Right atrium auricular region (tissue), 2 donors: ENCODE data around the gene GNA14. TPM values are rescaled to one million over a fixed set of nuclear protein-coding genes. Genes with fewer than 3 reads are reported as not detected.
"Not testable (repeated sequence)": the region's sequence is repeated elsewhere in the genome, so short reads cannot be mapped to it uniquely, and the experiment has no call there.

Experiments used
- DNase-seq: peaks from one replicate; pipeline ENCODE4 v3.0.0-alpha.2; 2019; ENCODE audit warnings: low spot score
- H3K27ac ChIP-seq, 2 donors: fragments of 200-600 bp; sonication (generic); 1 replicate in 1 of 2; 2 replicates in 1 of 2; pipeline ENCODE4 v1.5.1; 2016 to 2019
- H3K27me3 ChIP-seq, 2 donors: fragments of 200-600 bp; sonication (generic); one replicate each; pipeline versions ENCODE4 v1.5.1 to v1.6.0; 2017 to 2019
- H3K36me3 ChIP-seq: fragments of 200-600 bp; sonication (generic); one replicate; pipeline ENCODE4 v1.5.1; 2016
- H3K4me1 ChIP-seq, 2 donors: fragments of 200-600 bp; sonication (generic); one replicate each; pipeline versions ENCODE4 v1.5.1 to v1.6.0; 2017 to 2019
- H3K4me3 ChIP-seq, 2 donors: fragments of 200-600 bp; sonication (generic); 1 replicate in 1 of 2; 2 replicates in 1 of 2; pipeline ENCODE4 v1.5.1; 2017 to 2019; ENCODE audit warnings: mild to moderate bottlenecking in 1 of 2, moderate library complexity in 1 of 2
- H3K9me3 ChIP-seq, 2 donors: fragments of 200-600 bp; sonication (generic); one replicate each; pipeline ENCODE4 v1.5.1; 2019
- total RNA-seq, 2 donors: library from RNA; depleted of rRNA; stranded (reverse); fragments of >200 nt; gene quantifications; one replicate each; pipeline ENCODE4 v1.1.0, GENCODE V29; 2016
- TF ChIP-seq, protein P1 (sequence below), 2 donors: fragments of 200-600 bp; sonication (generic); IDR thresholded peaks; one replicate each; pipeline ENCODE4 v1.5.1; 2019; ENCODE audit warnings: antibody characterized with exemption in 2 of 2

GNA14 gene
- total RNA-seq, 2 donors from 2014 or later = 2.2 to 4.3 TPM

DNA sequence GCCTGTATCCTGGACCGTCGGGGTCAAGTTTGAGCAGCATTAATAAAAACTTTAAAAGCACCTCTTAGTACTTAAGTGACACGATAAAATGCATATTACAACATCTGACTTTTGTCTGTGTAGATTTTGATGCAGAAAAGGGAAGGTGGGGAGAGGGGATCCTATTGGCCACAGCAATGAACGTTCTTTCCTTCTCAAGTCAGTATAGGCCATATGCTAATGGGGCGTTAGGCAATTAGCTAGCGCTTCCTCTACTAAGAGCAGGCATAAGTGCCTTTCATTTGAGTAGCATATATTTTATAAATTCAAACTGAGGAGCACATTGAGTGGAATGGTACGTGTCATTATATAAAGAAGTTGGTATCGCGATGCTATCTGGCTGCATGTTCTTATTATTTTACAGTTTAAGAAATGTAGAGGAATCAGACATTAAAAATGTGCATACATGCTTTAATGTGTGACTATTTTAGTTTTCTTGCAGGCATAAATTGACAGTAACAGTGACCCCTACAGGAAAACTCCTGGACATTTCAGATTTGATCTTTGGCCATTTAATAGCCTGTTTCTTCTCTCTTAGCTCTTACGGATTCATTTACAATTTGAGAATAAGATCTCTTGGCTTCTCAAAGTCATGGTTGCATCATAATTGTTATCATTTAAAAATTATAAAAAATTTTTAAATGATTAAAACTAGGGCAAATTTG lies 1.1 kb upstream of the GNA14 start:
- Histone ChIP-seq H3K9me3 (no peaks in the 10 kb centered on the region), H3K27ac (peak overlapping the region; percentile 56 to 62), H3K36me3 (no peaks in the 10 kb centered on the region), H3K4me1 (peaks cover 0 to 27% of the 10 kb centered on the region in 2 donors), H3K27me3 (no peaks in the 10 kb centered on the region), H3K4me3 (peak overlapping the region; percentile 50 to 56)
- DNase-seq = no peak
- TF ChIP-seq, protein P1, sequence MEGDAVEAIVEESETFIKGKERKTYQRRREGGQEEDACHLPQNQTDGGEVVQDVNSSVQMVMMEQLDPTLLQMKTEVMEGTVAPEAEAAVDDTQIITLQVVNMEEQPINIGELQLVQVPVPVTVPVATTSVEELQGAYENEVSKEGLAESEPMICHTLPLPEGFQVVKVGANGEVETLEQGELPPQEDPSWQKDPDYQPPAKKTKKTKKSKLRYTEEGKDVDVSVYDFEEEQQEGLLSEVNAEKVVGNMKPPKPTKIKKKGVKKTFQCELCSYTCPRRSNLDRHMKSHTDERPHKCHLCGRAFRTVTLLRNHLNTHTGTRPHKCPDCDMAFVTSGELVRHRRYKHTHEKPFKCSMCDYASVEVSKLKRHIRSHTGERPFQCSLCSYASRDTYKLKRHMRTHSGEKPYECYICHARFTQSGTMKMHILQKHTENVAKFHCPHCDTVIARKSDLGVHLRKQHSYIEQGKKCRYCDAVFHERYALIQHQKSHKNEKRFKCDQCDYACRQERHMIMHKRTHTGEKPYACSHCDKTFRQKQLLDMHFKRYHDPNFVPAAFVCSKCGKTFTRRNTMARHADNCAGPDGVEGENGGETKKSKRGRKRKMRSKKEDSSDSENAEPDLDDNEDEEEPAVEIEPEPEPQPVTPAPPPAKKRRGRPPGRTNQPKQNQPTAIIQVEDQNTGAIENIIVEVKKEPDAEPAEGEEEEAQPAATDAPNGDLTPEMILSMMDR (IDR thresholded peaks at IDR 0.05) = peak in 1 of 2 donors; percentile 50

DNA sequence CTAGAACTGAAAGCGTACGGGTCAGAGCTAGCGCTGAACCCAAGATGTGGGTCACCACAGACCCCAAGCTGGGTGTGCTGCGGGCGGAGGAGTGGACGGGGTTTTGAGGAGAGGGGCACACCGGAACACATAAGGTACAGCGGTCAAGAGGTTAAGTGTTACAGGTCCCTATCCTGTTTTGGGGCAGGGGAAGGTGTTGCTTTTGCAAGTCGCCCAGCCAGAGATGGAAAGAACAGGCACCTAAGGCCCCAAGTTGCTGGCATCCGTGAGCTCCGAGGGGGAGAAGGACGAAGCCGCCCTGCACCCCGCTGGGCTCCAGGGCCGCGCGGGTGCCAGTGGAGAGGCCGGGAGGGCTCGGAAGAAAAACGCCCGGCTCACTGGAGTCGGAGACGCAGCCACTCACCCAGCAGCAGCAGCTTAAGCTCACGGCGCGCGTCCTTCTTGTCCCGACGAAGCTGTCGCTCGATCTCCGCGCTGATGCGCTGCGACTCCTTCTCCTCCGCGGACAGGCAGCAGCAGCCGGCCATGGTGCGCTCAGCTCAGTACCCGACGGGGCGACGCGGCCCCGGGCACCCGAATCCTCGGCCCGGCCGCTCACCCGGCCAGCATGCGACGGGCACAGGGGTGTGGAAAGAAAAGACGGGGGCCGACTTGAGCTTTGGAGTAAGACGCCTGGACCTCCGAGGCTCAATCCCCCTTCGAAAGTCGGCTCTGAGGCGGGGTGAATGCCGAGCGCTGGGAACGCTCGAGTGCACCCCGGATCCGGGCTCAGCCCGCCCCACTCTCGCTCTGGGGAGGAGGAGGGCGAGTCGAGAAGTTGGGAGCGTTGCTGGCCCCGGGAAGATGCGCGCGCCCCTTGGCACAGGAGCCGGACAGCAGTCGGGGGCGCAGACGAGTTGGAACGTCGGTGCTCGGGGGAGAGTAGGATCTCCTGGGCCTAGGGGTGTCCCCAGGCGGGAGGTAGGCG lies 572 bp downstream of the GNA14 start:
- Histone ChIP-seq H3K4me3 (peak overlapping the region; percentile 50 to 56), H3K36me3 (no peaks in the 10 kb centered on the region), H3K4me1 (peaks cover 0 to 27% of the 10 kb centered on the region in 2 donors), H3K9me3 (no peaks in the 10 kb centered on the region), H3K27ac (peak overlapping the region; percentile 56 to 62), H3K27me3 (no peaks in the 10 kb centered on the region)
- peak; percentile 61 for DNase-seq
- TF ChIP-seq, protein P1 (IDR thresholded peaks at IDR 0.05) = no peak

DNA sequence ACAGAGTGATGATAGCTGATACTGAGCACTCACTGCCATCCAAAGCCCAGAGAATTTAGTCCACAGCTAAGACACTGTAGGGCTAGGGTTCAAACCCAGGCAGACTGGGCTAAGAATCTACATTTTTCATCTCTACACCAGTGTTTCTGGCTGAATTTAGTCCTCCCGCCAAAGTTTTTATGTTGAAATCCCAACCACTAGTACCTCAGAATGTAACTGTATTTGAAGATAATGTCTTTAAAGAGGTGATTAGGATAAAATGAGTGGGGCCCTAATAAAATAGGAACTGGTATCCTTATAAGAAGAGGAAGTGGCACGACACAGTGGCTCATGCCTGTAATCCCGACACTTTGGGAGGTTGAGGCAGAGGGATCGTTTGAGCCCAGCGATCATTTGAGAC lies 4.3 kb downstream of the GNA14 start:
- H3K27me3 ChIP-seq = no peaks in the 10 kb centered on the region
- H3K36me3 ChIP-seq = no peaks in the 10 kb centered on the region
- no peak overlapping the region for H3K27ac ChIP-seq
- H3K9me3 ChIP-seq = no peaks in the 10 kb centered on the region
- H3K4me3 ChIP-seq = no peak overlapping the region
- TF ChIP-seq, protein P1 (IDR thresholded peaks at IDR 0.05) = no peak
- DNase-seq = no peak
- peaks cover 0 to 22% of the 10 kb centered on the region in 2 donors for H3K4me1 ChIP-seq

DNA sequence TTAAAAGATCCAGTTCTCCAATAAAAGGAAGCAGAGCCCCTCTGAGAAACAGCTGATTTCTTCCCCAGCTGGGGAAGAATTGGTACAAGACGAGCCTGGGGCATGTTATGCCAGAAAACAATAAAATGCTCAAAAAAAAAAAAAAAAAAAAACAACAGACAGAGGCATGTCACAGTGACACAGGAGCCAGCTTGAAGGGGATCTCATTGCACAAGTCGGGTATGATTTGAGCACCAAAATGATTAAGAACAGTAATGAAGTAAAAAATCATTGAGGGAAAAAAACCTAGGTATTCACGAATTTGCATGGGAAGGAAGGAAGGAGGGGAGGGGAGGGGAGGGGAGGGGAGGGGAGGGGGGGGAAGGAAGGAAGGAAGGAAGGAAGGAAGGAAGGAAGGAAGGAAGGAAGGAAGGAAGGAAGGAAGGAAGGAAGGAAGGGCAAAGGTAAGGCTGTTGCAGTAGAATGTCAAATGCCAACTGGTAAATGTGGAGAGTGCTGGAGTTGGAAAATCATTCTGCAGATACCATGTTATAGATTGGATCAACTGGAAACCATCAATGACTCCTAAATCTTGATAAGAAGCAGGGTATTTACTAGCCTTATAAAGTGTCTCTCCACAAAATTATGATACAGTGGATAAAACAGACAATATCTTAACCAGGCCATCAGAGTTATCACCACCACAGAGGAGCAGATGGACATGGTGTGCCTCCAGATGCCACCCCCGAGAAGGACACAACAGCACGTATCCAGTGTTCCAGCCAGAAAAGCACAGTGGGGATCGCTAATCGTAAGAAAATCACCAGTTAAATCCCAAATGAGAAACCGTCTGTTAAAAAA lies 7.2 kb downstream of the GNA14 start:
- no peak overlapping the region for H3K4me3 ChIP-seq
- H3K27me3 ChIP-seq = no peaks in the 10 kb centered on the region
- TF ChIP-seq, protein P1 (IDR thresholded peaks at IDR 0.05) = no peak
- no peak overlapping the region for H3K27ac ChIP-seq
- no peaks in the 10 kb centered on the region for H3K9me3 ChIP-seq
- no peaks in the 10 kb centered on the region for H3K36me3 ChIP-seq
- no peak for DNase-seq
- no peaks in the 10 kb centered on the region for H3K4me1 ChIP-seq

DNA sequence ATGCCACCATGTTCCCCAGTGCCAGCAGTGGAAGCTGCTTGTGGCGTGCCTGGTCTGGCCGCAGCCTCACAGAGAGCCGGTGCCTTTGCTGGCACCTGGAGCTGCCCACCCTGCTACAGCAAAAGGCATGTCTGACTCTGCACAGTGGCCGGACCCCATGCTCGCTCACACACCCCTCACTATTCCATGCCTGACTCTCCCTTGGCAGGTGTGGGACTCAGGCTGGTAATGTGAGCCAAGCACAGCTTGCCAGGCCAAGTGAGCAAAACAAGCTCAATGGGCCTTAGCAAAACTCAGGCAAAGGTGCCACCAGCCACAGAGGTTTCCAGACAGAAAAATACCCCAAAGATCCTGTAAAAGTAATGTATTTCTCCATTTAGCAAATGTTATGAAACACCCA lies 15.5 kb downstream of the GNA14 start:
- DNase-seq = no peak
- Histone ChIP-seq H3K4me1 (no peaks in the 10 kb centered on the region), H3K4me3 (no peak overlapping the region), H3K27me3 (no peaks in the 10 kb centered on the region), H3K9me3 (peaks cover 0 to 7% of the 10 kb centered on the region in 2 donors), H3K36me3 (no peaks in the 10 kb centered on the region), H3K27ac (no peak overlapping the region)
- TF ChIP-seq, protein P1 (IDR thresholded peaks at IDR 0.05) = no peak

DNA sequence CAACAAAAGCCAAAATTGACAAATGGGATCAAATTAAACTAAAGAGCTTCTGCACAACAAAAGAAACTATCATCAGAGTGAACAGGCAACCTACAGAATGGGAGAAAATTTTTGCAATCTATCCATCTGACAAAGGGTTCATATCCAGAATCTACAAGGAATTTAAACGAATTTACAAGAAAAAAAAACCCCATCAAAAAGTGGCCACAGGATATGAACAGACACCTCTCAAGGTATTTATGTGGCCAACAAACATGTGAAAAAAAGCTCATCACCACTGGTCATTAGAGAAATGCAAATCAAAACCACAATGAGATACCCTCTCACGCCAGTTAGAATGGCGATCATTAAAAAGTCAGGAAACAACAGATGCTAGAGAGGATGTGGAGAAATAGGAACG lies 19.3 kb downstream of the GNA14 start:
- not testable (repeated sequence) for H3K4me1 ChIP-seq, H3K27ac ChIP-seq, DNase-seq, H3K27me3 ChIP-seq, H3K36me3 ChIP-seq, H3K4me3 ChIP-seq
- H3K9me3 ChIP-seq = peaks cover 0 to 16% of the 10 kb centered on the region in 2 donors
